B cell (primary cell): ENCODE results near the gene PLEKHA5. TPM values are rescaled to one million over a fixed set of nuclear protein-coding genes. Genes with fewer than 3 reads are reported as not detected.

Source experiments
- ATAC-seq: fragments of 200-7000 bp; cut with Tn5 transposase; one replicate; pipeline ENCODE4 v1.10.0; 2021; ENCODE audit warnings: low read depth, mild to moderate bottlenecking, moderate number of reproducible peaks, moderate library complexity
- CTCF ChIA-PET: fragments of 350-600 bp; sonication (Branson Sonifier 250); formaldehyde crosslinking; loops from one replicate; lab custom pipeline; 2021; ENCODE audit warnings: antibody characterized with exemption, inconsistent platforms; lab: Charles Lee
- POLR2A ChIA-PET: fragments of 350-600 bp; sonication (Branson Sonifier 250); formaldehyde crosslinking; loops from one replicate; lab custom pipeline; 2021; ENCODE audit warnings: antibody characterized with exemption; lab: Charles Lee
- DNase-seq: peaks from one replicate; pipeline ENCODE4 v3.0.0; 2013
- H2AFZ ChIP-seq: 2 replicates; pipeline ENCODE4 v1.6.1; 2012; ENCODE audit warnings: mild to moderate bottlenecking, low read depth, low read length; ENCODE audit not compliant: insufficient read depth, poor library complexity, severe bottlenecking
- H3K27ac ChIP-seq, 2 donors: 1 replicate in 1 of 2; 2 replicates in 1 of 2; pipeline ENCODE4 v1.5.1; 2012 to 2013; ENCODE audit warnings: low read length in 2 of 2, mild to moderate bottlenecking in 2 of 2, moderate library complexity in 1 of 2
- H3K27me3 ChIP-seq, 4 experiments: fragments of 200-600 bp in 1 of 4; sonication (generic) in 1 of 4; replicated peaks in 1 of 4; 1 replicate in 2 of 4; 2 replicates in 2 of 4; pipeline versions ENCODE4 v1.6.1 to v1.7.0; 2013 to 2016; ENCODE audit warnings: low read length in 3 of 4, mild to moderate bottlenecking in 2 of 4, mixed read lengths in 1 of 4, moderate library complexity in 1 of 4; ENCODE audit not compliant: insufficient read depth in 4 of 4, control insufficient read depth in 3 of 4; ENCODE audit errors: control extremely low read depth in 1 of 4
- H3K36me3 ChIP-seq, 2 experiments: replicated peaks in 1 of 2; 1 replicate in 1 of 2; 2 replicates in 1 of 2; pipeline versions ENCODE4 v1.6.1 to v1.7.1; 2013; ENCODE audit warnings: low read length in 1 of 2; ENCODE audit not compliant: insufficient read depth in 2 of 2, control insufficient read depth in 1 of 2; ENCODE audit errors: control extremely low read depth in 1 of 2, extremely low read depth in 1 of 2
- H3K4me1 ChIP-seq, 2 donors: fragments of 200-600 bp in 1 of 2; sonication (generic) in 1 of 2; 1 replicate in 1 of 2; 2 replicates in 1 of 2; pipeline versions ENCODE4 v1.5.1 to v1.6.1; 2013 to 2017; ENCODE audit warnings: low read length in 2 of 2; ENCODE audit not compliant: control insufficient read depth in 2 of 2, insufficient read depth in 2 of 2
- H3K4me2 ChIP-seq: replicated peaks from 2 replicates; pipeline ENCODE3; 2012; ENCODE audit warnings: mild to moderate bottlenecking, low read depth, low read length; ENCODE audit not compliant: poor library complexity, severe bottlenecking
- H3K4me3 ChIP-seq, 5 experiments: fragments of 200-600 bp in 1 of 5; sonication (generic) in 1 of 5; 1 replicate in 3 of 5; 2 replicates in 2 of 5; pipeline versions ENCODE4 v1.5.1 to v1.7.0; 2011 to 2016; ENCODE audit warnings: low read length in 4 of 5, mild to moderate bottlenecking in 4 of 5, low read depth in 2 of 5, control low read depth in 1 of 5, moderate library complexity in 1 of 5; ENCODE audit not compliant: insufficient read depth in 1 of 5; ENCODE audit errors: control extremely low read depth in 1 of 5, extremely low read depth in 1 of 5
- H3K79me2 ChIP-seq: fragments of 200-600 bp; sonication (generic); one replicate; pipeline ENCODE4 v1.6.0; 2016; ENCODE audit warnings: low read length; ENCODE audit not compliant: control insufficient read depth, insufficient read depth
- H3K9ac ChIP-seq: fragments of 200-600 bp; sonication (generic); 2 replicates; pipeline ENCODE4 v1.6.1; 2017; ENCODE audit warnings: mild to moderate bottlenecking, low read length, moderate library complexity
- H3K9me3 ChIP-seq, 3 donors: one replicate each; pipeline versions ENCODE4 v1.6.1 to v1.7.1; 2013; ENCODE audit warnings: low read length in 2 of 3; ENCODE audit not compliant: control insufficient read depth in 2 of 3, insufficient read depth in 1 of 3; ENCODE audit errors: control extremely low read depth in 1 of 3
- H4K20me1 ChIP-seq: 2 replicates; pipeline ENCODE4 v1.6.0; 2012; ENCODE audit warnings: mild to moderate bottlenecking, low read length; ENCODE audit not compliant: insufficient read depth, control insufficient read depth, poor library complexity, severe bottlenecking
- H3K27ac Mint-ChIP-seq: one replicate; pipeline ENCODE4 v1.8.0; 2021; ENCODE audit warnings: mixed read lengths
- H3K27me3 Mint-ChIP-seq: one replicate; pipeline ENCODE4 v1.8.0; 2021; ENCODE audit warnings: mixed read lengths
- H3K4me1 Mint-ChIP-seq: one replicate; pipeline ENCODE4 v1.8.0; 2021; ENCODE audit warnings: mixed read lengths
- H3K4me3 Mint-ChIP-seq: one replicate; pipeline ENCODE4 v1.8.0; 2021; ENCODE audit warnings: mixed read lengths
- H3K9me3 Mint-ChIP-seq: one replicate; pipeline ENCODE4 v1.8.0; 2022; ENCODE audit warnings: mixed read lengths; ENCODE audit not compliant: insufficient read depth
- CTCF ChIP-seq: fragments of 200-600 bp; IDR thresholded peaks from one replicate; pipeline ENCODE4 v1.8.0; 2022; ENCODE audit warnings: antibody characterized with exemption, mild to moderate bottlenecking
- EZH2 ChIP-seq: IDR thresholded peaks from 2 replicates; pipeline ENCODE4 v1.6.1; 2012; ENCODE audit warnings: borderline replicate concordance, low read depth, mild to moderate bottlenecking, moderate library complexity, low read length; ENCODE audit not compliant: insufficient read depth, poor library complexity, severe bottlenecking
- WGBS: methylation state at CpG from one replicate; pipeline ENCODE4 v1.1.5; 2013; ENCODE audit warnings: missing lambda C conversion rate; ENCODE audit not compliant: insufficient coverage; 5-methylcytosine and 5-hydroxymethylcytosine counted together
- intact Hi-C: fragments of 100-400 bp; cut with micrococcal nuclease; formaldehyde crosslinking; loops from one replicate; pipeline ENCODE4 v1.10.0; 2022
- polyA plus RNA-seq: library from polyadenylated mRNA; depleted of rRNA; stranded (reverse); fragments of >200 nt; gene quantifications from 2 replicates; pipeline ENCODE4 v1.2.3, GENCODE V29; 2012
- total RNA-seq, 2 donors: library from RNA; stranded (reverse); fragments of 120-200 nt in 1 of 2; gene quantifications; 1 replicate in 1 of 2; 2 replicates in 1 of 2; pipeline versions ENCODE4 v1.2.3 to v1.2.4, GENCODE V29; 2013 to 2022

The PLEKHA5 gene
- total and polyA plus RNA-seq, 2 donors (not counting 1 experiment from before 2014, with no cell fraction given) = 0.03 to 0.22 TPM

GRCh38 chr12:19230299-19230866, 100.8 kb downstream of the PLEKHA5 start:
- Histone ChIP-seq H3K27me3 (no peaks in the 10 kb centered on the region), H3K27ac (no peak overlapping the region), H2AFZ (no peak overlapping the region), H3K4me2 (no peak overlapping the region), H3K4me3 (no peak overlapping the region), H3K9me3 (peaks cover 0 to 7% (median 0%) of the 10 kb centered on the region in 3 donors), H4K20me1 (no peaks in the 10 kb centered on the region), H3K36me3 (no peaks in the 10 kb centered on the region), H3K79me2 (no peaks in the 10 kb centered on the region), H3K9ac (no peak overlapping the region), H3K4me1 (no peaks in the 10 kb centered on the region)
- ATAC-seq (no peak), DNase-seq (no peak)
- H3K27ac Mint-ChIP-seq = no peak overlapping the region
- no peaks in the 10 kb centered on the region for H3K4me1 Mint-ChIP-seq
- intact Hi-C loops = no loop called here
- H3K27me3 Mint-ChIP-seq = no peaks in the 10 kb centered on the region
- 94% methylated on average over 26 of the region's 37 CpGs for WGBS
- POLR2A ChIA-PET = no interaction called here
- no peak overlapping the region for H3K4me3 Mint-ChIP-seq
- no peaks in the 10 kb centered on the region for H3K9me3 Mint-ChIP-seq
- CTCF ChIA-PET = no interaction called here
- no peak for TF ChIP-seq CTCF
- TF ChIP-seq EZH2 = no peak

- intact Hi-C loops = no loop called here
- no peak overlapping the region for H3K4me3 ChIP-seq
- peaks cover 0 to 7% (median 0%) of the 10 kb centered on the region in 3 donors for H3K9me3 ChIP-seq
- ATAC-seq (no peak), DNase-seq (no peak)
- ChIA-PET POLR2A (no interaction called here), CTCF (no interaction called here)
- Mint-ChIP-seq H3K4me1 (no peaks in the 10 kb centered on the region), H3K4me3 (no peak overlapping the region), H3K9me3 (no peaks in the 10 kb centered on the region), H3K27ac (no peak overlapping the region), H3K27me3 (no peaks in the 10 kb centered on the region)
- H3K4me2 ChIP-seq = no peak overlapping the region
- TF ChIP-seq EZH2 (no peak), CTCF (no peak)
- no peaks in the 10 kb centered on the region for H3K4me1 ChIP-seq
- H2AFZ ChIP-seq = no peak overlapping the region
- H3K27me3 ChIP-seq = no peaks in the 10 kb centered on the region
- H3K36me3 ChIP-seq = no peaks in the 10 kb centered on the region
- no peak overlapping the region for H3K9ac ChIP-seq
- H3K27ac ChIP-seq = no peak overlapping the region
- H3K79me2 ChIP-seq = no peaks in the 10 kb centered on the region
- H4K20me1 ChIP-seq = no peaks in the 10 kb centered on the region
Measured at GRCh38 chr12:19230896-19231295, 101.4 kb downstream of the PLEKHA5 start.
